Measurements from ENCODE around the gene OR52A1.
"Not testable (repeated sequence)": the region's sequence is repeated elsewhere in the genome, so short reads cannot be mapped to it uniquely, and the experiment has no call there.

Gene OR52A1

GRCh38 chr11:5160217-5160616 lies 5.7 kb upstream of the OR52A1 start:
- not testable (repeated sequence) for H3K4me1 ChIP-seq (ENCODE audit: insufficient read depth, low read length); H3K36me3 ChIP-seq (ENCODE audit: insufficient read depth, low read length); H3K9me3 ChIP-seq (ENCODE audit: control insufficient read depth, insufficient read depth, low read length); H3K9ac ChIP-seq (ENCODE audit: low read depth, low read length)

DNA sequence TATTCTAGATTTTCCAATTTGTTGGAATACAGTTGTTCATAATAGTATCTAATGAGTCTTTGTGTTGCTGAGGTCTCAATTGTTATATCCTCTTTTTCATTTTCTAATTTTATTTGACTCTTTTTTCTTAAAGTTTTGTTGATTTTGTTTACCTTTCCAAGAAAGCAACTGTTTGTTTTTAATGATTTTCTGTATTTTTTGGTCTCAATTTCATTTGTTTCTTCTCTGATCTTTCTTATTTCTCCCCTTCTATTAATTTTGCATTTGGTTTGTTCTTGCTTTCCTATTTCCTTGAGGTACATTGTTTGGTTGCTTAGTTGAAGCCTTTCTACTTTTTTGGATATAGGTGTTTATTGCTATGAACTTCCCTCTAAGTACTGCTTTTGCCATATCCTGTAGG lies 5.2 kb upstream of the OR52A1 start:
- H3K9ac ChIP-seq (ENCODE audit: low read depth, low read length), result no peak overlapping the region
- no peaks in the 10 kb centered on the region for H3K36me3 ChIP-seq (ENCODE audit: insufficient read depth, low read length)
- 0 out of 2 replicates have a peak, but pooled peaks cover 4% of the 10 kb centered on the region for H3K9me3 ChIP-seq (ENCODE audit: control insufficient read depth, insufficient read depth, low read length)
- no peaks in the 10 kb centered on the region for H3K4me1 ChIP-seq (ENCODE audit: insufficient read depth, low read length)

DNA sequence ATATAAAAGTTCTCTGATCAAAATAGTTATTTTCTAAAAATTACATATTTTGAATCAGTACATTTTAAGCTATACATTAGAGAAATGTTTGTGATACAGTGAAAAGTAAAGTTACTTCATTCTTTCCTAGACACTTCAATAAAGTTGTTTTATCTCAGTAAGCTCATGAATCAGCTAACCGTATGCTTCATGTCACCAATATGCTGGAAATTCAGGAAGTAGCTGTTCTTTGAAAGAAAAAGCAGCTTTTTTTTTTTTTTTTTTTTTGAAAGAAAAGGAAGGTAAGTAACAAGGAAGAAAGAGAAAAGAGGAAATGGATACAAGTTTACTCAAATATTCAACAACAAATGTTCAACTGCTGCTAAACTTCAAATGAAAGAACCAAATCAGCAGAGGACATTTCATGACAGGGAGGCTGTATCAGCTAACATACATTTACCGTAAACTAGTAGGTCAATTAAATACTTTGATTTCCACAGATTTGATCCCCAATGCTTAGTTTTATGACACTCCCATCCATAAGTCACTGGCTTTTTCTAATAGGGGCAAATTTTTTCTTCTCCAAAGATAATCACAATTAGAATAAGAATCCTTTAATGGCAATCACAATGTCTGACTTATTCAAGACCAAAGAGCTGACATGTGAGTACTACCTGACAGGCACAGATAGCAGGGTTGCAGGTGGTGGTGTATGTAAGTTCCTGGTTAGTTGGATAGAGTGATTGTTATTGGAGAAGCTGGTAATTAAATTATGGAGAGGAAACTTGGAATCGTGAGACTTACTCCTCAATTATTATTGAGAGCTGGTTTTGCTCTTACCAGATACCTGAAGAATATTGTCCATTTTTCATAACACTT lies 754 bp downstream of the OR52A1 start:
- Histone ChIP-seq H3K9me3 (ENCODE audit: control insufficient read depth, insufficient read depth, low read length) (no peaks in the 10 kb centered on the region), H3K9ac (ENCODE audit: low read depth, low read length) (no peak overlapping the region), H3K4me1 (ENCODE audit: insufficient read depth, low read length) (no peaks in the 10 kb centered on the region), H3K36me3 (ENCODE audit: insufficient read depth, low read length) (no peaks in the 10 kb centered on the region)

- no peaks in the 10 kb centered on the region for H3K36me3 ChIP-seq (ENCODE audit: insufficient read depth, low read length)
- no peaks in the 10 kb centered on the region for H3K9me3 ChIP-seq (ENCODE audit: control insufficient read depth, insufficient read depth, low read length)
- no peaks in the 10 kb centered on the region for H3K4me1 ChIP-seq (ENCODE audit: insufficient read depth, low read length)
- no peak overlapping the region for H3K9ac ChIP-seq (ENCODE audit: low read depth, low read length)
Measured at GRCh38 chr11:5151713-5152153, 2.8 kb downstream of the OR52A1 start.

DNA sequence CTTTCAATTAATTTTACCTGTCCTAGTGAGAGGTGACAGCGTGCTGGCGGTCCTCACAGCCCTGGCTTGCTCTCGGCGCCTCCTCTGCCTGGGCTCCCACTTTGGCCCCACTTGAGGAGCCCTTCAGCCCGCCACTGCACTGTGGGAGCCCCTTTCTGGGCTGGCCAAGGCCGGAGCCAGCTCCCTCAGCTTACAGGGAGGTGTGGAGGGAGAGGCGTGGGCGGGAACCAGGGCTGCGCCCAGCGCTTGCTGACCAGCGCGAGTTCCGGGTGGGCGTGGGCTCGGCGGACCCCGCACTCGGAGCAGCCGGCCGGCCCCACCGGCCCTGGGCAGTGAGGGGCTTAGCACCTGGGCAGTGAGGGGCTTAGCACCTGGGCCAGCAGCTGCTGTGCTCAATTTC lies 10.4 kb downstream of the OR52A1 start:
- H3K4me1 ChIP-seq (ENCODE audit: insufficient read depth, low read length); H3K9ac ChIP-seq (ENCODE audit: low read depth, low read length); H3K36me3 ChIP-seq (ENCODE audit: insufficient read depth, low read length); H3K9me3 ChIP-seq (ENCODE audit: control insufficient read depth, insufficient read depth, low read length): not testable (repeated sequence)

GRCh38 chr11:5137996-5138395 lies 16.6 kb downstream of the OR52A1 start, which contains the start of gene OR52A5:
OR52A5 (minus strand) TSS chr11:5138356; CDS start chr11:5132642, 5,714 bp downstream.
- H3K9me3 ChIP-seq (ENCODE audit: control insufficient read depth, insufficient read depth, low read length), result no peaks in the 10 kb centered on the region
- H3K36me3 ChIP-seq (ENCODE audit: insufficient read depth, low read length), result no peaks in the 10 kb centered on the region
- H3K4me1 ChIP-seq (ENCODE audit: insufficient read depth, low read length), result peaks cover 15% of the 10 kb centered on the region; the same call in 1 of the 2 replicates
- H3K9ac ChIP-seq (ENCODE audit: low read depth, low read length), result no peak within 1 kb of the TSS

- H3K36me3 ChIP-seq (ENCODE audit: insufficient read depth, low read length), result no peaks in the 10 kb centered on the region
Measured at GRCh38 chr11:5137014-5137413, 17.5 kb downstream of the OR52A1 start.

DNA sequence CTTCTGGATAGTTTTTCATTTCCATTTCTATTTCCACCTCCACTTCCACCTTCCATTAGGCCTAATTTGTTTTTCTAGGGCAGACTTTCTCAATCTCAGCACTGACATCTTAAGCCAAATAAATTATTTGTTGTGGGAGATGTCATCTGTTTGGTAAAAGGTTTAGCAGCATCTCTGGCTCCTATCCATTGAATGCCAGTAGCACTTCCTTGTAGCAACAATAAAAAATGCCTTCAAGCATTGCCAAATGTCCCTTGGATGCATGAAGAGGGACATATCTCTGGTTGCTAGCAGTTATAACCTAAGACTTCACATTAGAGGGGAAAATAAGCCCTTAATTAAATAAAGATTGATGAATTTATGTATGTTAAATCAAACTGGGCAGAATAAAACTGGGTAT lies 18.3 kb downstream of the OR52A1 start:
- no peaks in the 10 kb centered on the region for H3K9me3 ChIP-seq (ENCODE audit: control insufficient read depth, insufficient read depth, low read length)
- peaks cover 15% of the 10 kb centered on the region; the same call in 1 of the 2 replicates for H3K4me1 ChIP-seq (ENCODE audit: insufficient read depth, low read length)
- H3K9ac ChIP-seq (ENCODE audit: low read depth, low read length), result no peak overlapping the region
- no peaks in the 10 kb centered on the region for H3K36me3 ChIP-seq (ENCODE audit: insufficient read depth, low read length)

More at GRCh38 chr11:5137014-5137413, 17.5 kb downstream of the OR52A1 start:
- H3K9ac ChIP-seq (ENCODE audit: low read depth, low read length), result no peak overlapping the region
- H3K9me3 ChIP-seq (ENCODE audit: control insufficient read depth, insufficient read depth, low read length), result no peaks in the 10 kb centered on the region
- peaks cover 15% of the 10 kb centered on the region; the same call in 1 of the 2 replicates for H3K4me1 ChIP-seq (ENCODE audit: insufficient read depth, low read length)

GRCh38 chr11:5131584-5132335 lies 22.8 kb downstream of the OR52A1 start:
- H3K4me1 ChIP-seq (ENCODE audit: insufficient read depth, low read length), result peaks cover 4% of the 10 kb centered on the region; the same call in 1 of the 2 replicates
- H3K36me3 ChIP-seq (ENCODE audit: insufficient read depth, low read length), result no peaks in the 10 kb centered on the region
- H3K9ac ChIP-seq (ENCODE audit: low read depth, low read length), result no peak overlapping the region
- H3K9me3 ChIP-seq (ENCODE audit: control insufficient read depth, insufficient read depth, low read length), result no peaks in the 10 kb centered on the region

- H3K9ac ChIP-seq (ENCODE audit: low read depth, low read length), result no peak overlapping the region
- no peaks in the 10 kb centered on the region for H3K4me1 ChIP-seq (ENCODE audit: insufficient read depth, low read length)
- H3K36me3 ChIP-seq (ENCODE audit: insufficient read depth, low read length), result no peaks in the 10 kb centered on the region
- H3K9me3 ChIP-seq (ENCODE audit: control insufficient read depth, insufficient read depth, low read length), result no peaks in the 10 kb centered on the region
Measured at GRCh38 chr11:5129457-5129877, 25.1 kb downstream of the OR52A1 start.

GRCh38 chr11:5124891-5125620 lies 29.5 kb downstream of the OR52A1 start:
- H3K4me1 ChIP-seq (ENCODE audit: insufficient read depth, low read length), result no peaks in the 10 kb centered on the region
- no peaks in the 10 kb centered on the region for H3K36me3 ChIP-seq (ENCODE audit: insufficient read depth, low read length)
- no peaks in the 10 kb centered on the region for H3K9me3 ChIP-seq (ENCODE audit: control insufficient read depth, insufficient read depth, low read length)
- H3K9ac ChIP-seq (ENCODE audit: low read depth, low read length), result no peak overlapping the region

- no peaks in the 10 kb centered on the region for H3K36me3 ChIP-seq (ENCODE audit: insufficient read depth, low read length)
Measured at GRCh38 chr11:5123802-5124521, 30.6 kb downstream of the OR52A1 start.

GRCh38 chr11:5118893-5119292 lies 35.7 kb downstream of the OR52A1 start:
- Histone ChIP-seq H3K9ac (ENCODE audit: low read depth, low read length) (no peak overlapping the region), H3K36me3 (ENCODE audit: insufficient read depth, low read length) (no peaks in the 10 kb centered on the region), H3K4me1 (ENCODE audit: insufficient read depth, low read length) (no peaks in the 10 kb centered on the region), H3K9me3 (ENCODE audit: control insufficient read depth, insufficient read depth, low read length) (no peaks in the 10 kb centered on the region)

More at GRCh38 chr11:5123802-5124521, 30.6 kb downstream of the OR52A1 start:
- H3K9me3 ChIP-seq (ENCODE audit: control insufficient read depth, insufficient read depth, low read length), result no peaks in the 10 kb centered on the region
- no peaks in the 10 kb centered on the region for H3K4me1 ChIP-seq (ENCODE audit: insufficient read depth, low read length)
- no peak overlapping the region for H3K9ac ChIP-seq (ENCODE audit: low read depth, low read length)

GRCh38 chr11:5117588-5117987 lies 37.0 kb downstream of the OR52A1 start:
- Histone ChIP-seq H3K36me3 (ENCODE audit: insufficient read depth, low read length) (no peaks in the 10 kb centered on the region), H3K9me3 (ENCODE audit: control insufficient read depth, insufficient read depth, low read length) (no peaks in the 10 kb centered on the region), H3K4me1 (ENCODE audit: insufficient read depth, low read length) (no peaks in the 10 kb centered on the region), H3K9ac (ENCODE audit: low read depth, low read length) (no peak overlapping the region)

Data from ES-I3 (cell line).